ENCODE data around the gene SNRNP48.

Gene SNRNP48

DNA sequence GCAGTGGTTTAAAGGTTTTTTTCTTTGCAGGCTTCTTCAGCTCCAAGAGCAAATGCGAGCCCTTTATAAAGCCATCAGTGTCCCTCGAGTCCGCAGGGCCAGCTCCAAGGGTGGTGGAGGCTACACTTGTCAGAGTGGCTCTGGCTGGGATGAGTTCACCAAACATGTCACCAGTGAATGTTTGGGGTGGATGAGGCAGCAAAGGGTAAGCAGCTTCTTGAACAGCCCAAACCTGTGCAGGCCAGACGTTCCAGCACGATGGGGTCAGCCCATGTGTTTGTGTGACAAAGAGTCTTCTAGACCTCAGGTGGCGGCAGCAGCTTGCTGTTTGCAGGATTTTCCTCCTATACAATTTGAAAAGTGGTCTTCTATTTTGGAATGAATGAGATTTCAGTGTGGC lies 30.8 kb upstream of the SNRNP48 start:
- DNase-seq (ENCODE audit: low spot score), result no peak

DNA sequence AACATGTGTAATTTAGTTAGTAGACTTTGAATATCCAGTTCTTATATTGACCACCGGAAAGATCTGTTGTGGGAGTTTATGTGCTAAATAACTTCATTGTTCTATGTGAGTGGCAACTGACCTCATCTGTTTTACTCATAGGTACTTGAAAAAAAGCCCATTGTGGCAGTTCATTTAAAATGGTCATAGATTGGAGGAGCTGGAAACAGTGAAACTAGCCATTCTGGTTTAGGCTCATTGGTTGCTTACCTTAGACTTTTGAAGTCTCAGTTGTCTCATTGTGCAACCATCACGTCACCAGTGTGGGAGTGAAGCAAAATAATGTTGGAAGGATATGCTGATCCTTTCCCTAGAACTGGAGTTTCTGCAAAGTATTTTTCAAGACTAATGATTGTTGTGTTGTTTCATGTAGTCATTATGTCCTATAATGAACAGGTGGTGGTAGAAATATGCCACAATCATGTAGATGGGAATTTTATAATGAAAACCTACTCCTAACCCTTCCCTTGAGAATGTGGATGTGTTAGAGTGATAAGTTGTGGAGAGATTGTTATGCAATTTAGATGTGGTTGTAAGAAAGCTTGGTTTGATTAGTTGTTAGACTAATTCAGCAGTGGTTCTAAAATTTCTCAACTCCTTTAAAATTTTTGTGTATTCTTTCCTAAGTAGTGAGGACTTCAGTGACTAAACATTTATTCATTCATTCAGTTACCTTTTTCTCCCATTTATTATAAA lies 30.2 kb upstream of the SNRNP48 start:
- no peak for DNase-seq (ENCODE audit: low spot score)

DNA sequence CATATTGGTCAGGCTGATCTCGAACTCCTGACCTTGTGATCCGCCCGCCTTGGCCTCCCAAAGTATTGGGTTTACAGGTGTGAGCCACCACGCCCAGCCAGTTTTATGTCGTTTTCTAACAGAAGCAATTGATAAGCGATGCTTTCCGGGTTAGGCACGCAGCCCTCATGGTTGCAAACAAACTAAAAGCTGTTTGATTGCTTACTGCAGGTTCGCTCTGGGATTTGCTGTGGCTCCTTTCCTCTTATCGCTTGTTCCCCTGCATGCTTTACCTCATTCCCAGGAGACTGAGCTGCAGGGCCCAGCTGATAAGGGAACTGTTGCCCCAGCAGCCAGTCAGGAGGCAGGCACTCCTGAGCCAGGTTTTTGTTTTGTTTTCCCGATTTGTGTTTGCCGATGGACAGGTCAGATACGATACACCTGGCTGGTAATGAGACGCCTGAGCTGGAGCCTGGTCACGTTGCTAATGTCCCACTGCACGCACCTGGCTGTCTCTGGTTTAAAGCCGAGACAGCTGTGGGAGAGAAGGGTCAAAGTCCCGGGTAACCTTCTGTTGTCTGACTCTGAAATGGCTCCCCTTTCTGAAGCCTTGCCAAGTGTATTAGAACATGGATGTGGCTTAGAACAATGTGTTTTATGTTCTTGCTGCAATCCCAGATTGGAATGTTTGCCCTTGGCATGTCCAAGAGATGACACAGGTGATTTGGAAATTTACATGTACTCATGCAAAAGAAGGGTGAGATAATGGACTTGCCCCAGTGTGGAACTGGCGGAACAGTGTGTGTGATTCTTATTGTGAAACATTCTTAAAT lies 28.6 kb upstream of the SNRNP48 start:
- no peak for DNase-seq (ENCODE audit: low spot score)

DNA sequence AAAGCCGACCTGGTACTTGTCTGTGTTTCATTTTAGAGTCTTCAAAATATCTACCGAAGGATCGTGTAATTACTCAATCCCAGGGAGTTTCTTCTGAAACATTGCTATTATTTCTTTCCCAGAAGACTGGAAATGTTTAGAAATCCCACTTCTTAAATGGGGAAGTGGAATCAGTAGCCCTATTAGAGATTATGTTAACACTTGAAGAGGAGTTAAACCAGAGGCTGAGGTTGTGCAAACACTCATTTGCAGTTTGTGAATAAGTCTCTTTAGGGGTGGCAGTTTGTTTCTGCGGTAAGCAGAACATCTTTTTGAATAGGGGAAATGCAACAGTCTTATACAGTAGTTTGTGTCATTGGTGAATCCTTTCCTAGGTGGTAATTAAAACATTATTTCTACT lies 27.2 kb upstream of the SNRNP48 start:
- DNase-seq (ENCODE audit: low spot score), result no peak

GRCh38 chr6:7566107-7566506 lies 23.9 kb upstream of the SNRNP48 start:
- DNase-seq (ENCODE audit: low spot score), result no peak

- DNase-seq (ENCODE audit: low spot score), result no peak
Measured at GRCh38 chr6:7566617-7567173, 23.3 kb upstream of the SNRNP48 start.

DNA sequence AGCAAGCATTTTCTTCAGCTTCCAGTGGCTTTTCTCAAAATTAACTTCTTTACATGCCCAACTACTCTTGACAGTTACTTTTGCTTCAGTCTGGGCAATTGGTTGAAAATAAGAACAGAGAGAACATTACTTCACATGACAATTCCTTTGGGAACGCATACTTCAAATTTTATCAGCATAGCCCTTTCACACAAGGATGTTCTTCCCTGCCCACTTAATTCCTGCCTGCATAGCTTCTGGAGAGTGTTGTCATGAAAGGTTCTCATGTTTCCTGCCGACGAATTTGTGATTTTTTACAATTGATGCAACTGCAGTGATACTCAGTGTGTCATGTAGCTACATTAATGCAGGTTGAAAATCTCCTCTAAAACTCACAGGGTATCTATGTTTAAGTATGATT lies 22.0 kb upstream of the SNRNP48 start:
- DNase-seq (ENCODE audit: low spot score), result no peak

DNA sequence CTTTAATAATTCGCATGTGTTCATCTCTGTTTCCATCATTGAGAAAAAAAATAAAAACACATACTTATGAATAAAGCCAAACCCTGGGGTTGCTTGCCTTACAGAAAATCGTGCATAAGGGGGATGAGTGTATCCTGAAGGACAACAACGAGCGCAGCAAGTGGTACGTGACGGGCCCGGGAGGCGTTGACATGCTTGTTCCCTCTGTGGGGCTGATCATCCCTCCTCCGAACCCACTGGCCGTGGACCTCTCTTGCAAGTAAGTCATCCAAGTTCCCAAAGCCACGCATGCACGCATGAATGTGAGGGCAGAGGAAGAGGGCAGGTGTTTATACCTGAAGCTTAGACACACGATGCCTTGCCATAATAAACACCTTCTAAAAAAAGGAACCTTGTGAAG lies 20.9 kb upstream of the SNRNP48 start:
- no peak for DNase-seq (ENCODE audit: low spot score)

DNA sequence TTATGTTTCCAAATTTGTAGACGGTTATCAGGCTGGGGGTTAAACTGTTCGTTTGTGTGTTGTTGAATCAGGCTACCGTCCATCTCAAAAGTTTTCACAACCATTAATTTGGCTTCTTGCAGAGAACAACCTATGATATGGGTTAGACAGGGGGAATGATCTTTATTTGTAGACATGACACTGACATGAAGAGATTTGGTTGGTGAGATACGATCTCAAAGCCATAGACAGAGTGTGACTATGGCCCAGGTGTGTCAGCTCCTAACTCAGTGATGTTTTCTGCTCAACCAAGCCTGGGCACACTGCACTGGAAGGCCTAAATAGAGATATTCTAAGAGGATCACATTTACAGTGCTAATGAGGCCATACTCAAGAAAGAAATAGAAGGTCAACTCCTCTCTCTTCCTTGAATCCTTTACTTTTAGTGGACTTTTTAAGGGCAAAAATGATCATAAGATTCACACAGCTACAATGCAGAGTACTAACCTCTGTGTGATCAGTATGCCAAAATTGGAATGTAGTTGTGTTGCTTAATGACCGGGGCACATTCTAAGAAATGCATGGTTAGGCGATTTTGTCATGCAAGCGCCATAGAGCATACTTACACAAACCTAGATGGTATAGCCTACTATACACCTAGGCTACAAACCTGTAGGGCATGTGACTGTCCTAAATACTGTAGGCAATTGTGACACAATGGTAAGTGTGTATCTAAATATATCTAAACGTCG lies 17.6 kb upstream of the SNRNP48 start:
- DNase-seq (ENCODE audit: low spot score), result no peak

GRCh38 chr6:7574500-7574899 lies 15.5 kb upstream of the SNRNP48 start:
- DNase-seq (ENCODE audit: low spot score), result no peak

DNA sequence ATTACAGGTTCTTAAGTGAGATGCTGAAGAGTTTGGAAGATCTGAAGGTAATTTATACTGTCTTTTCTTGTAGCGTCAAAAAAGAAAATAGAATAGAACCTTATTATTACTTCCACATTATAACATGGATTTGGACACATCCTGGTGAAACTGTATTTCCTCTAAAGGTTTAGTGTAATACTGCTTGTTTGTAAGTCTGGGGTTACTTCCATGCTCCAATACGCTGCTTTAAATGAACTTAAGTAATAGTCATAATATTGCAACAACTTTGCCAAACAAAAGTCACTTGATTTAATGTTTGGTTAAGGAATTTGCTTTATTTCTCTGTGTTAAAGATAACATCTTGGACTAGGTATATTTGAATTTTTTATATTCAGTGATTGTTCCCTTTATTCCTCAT lies 11.5 kb upstream of the SNRNP48 start:
- DNase-seq (ENCODE audit: low spot score), result no peak

DNA sequence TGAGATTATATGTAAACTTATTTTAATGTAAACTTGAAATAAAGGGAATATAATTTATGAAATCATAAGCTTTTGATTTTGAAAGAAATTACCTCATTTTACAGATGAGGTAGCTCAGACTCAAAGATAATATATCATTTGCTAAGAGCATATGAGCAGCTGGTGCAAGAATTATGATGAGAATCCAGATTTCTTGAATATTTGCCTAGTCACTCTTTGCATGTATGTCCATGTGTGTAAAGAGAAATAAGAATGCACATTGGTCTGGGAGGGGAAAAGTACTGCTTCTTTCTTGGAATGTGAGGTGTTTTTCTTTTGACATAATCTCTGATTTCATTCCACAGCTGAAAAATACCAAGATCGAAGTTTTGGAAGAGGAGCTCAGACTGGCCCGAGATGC lies 11.1 kb upstream of the SNRNP48 start:
- DNase-seq (ENCODE audit: low spot score), result no peak

- DNase-seq (ENCODE audit: low spot score), result no peak
Measured at GRCh38 chr6:7579851-7580250, 10.1 kb upstream of the SNRNP48 start.

- no peak for DNase-seq (ENCODE audit: low spot score)
Measured at GRCh38 chr6:7580537-7580926, 9.5 kb upstream of the SNRNP48 start.

GRCh38 chr6:7580927-7581618 lies 8.9 kb upstream of the SNRNP48 start:
- no peak for DNase-seq (ENCODE audit: low spot score)

DNA sequence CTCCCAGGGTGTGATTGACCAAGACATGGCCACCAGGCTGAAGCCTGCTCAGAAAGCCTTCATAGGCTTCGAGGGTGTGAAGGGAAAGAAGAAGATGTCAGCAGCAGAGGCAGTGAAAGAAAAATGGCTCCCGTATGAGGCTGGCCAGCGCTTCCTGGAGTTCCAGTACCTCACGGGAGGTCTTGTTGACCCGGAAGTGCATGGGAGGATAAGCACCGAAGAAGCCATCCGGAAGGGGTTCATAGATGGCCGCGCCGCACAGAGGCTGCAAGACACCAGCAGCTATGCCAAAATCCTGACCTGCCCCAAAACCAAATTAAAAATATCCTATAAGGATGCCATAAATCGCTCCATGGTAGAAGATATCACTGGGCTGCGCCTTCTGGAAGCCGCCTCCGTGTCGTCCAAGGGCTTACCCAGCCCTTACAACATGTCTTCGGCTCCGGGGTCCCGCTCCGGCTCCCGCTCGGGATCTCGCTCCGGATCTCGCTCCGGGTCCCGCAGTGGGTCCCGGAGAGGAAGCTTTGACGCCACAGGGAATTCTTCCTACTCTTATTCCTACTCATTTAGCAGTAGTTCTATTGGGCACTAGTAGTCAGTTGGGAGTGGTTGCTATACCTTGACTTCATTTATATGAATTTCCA lies 4.6 kb upstream of the SNRNP48 start:
- DNase-seq (ENCODE audit: low spot score), result no peak

DNA sequence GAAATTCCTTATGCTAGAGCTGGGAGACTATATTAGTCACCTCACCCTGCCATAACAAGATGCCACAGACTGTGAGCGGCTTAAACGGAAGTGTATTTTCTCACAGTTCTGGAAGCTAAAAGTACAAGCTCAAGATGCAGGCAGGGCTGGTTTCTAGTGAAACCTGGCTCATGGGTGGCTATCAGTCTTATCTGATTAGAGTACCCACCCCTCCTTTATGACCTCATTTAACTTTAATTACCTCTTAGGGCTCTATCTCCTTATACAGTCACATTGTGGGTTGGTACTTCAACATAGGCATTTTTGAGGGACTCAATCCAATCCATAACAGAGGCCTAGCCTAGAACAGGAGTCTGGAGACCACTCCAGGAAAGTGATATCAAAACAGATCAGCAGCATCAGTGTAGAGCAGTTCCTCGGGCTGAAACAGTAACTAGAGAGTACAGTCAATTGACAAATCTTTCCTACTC lies 2.3 kb upstream of the SNRNP48 start:
- DNase-seq (ENCODE audit: low spot score), result no peak

- DNase-seq (ENCODE audit: low spot score), result no peak
Measured at GRCh38 chr6:7588506-7588905, 1.5 kb upstream of the SNRNP48 start.

GRCh38 chr6:7589221-7589620 lies 777 bp upstream of the SNRNP48 start:
- no peak for DNase-seq (ENCODE audit: low spot score)

DNA sequence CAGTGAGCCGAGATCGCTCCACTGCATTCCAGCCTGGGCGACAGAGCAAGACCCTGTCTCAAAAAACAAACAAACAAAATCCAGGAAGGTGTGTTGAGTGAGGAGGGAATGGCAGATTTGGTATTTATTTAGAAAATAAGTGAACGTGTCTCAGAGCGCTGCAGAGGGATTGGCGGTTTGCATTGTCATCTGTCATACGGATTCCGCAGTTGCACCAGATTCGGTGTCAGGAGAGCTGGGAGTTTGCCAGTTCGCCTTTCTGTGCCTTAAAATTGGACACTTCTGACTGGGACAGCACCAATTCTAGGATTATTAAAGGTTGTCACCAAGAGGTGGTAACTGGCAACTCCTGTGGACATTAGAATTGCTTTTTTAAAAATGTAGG lies 912 bp downstream of the SNRNP48 start:
- no peak for DNase-seq (ENCODE audit: low spot score)

GRCh38 chr6:7591770-7592169 lies 1.8 kb downstream of the SNRNP48 start:
- no peak for DNase-seq (ENCODE audit: low spot score)

DNA sequence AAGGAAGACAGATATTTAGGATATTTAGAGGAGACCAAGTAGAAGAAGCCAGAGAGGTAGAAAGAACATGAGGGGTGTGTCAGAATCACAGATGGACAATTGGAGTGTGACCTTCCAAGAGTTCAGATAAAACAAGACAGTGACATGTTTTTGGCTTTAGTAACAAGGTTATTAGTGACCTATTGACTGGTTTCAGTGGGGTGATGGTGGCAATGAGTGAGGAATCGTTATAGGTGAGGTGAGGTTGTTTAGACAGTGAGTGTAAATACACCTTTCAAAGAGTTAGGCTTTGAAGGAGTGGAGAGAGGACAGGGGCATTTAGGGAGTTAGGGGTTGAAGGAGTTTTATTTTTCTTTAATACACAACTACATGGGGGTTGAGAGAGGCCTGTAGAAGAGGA lies 3.2 kb downstream of the SNRNP48 start:
- no peak for DNase-seq (ENCODE audit: low spot score)
